WTC11 (cell line): ENCODE measurements around the gene MYOZ3. TPM values are rescaled to one million over a fixed set of nuclear protein-coding genes. Genes with fewer than 3 reads are reported as not detected.

Experiments used
- ATAC-seq: fragments of 200-7000 bp; cut with Tn5 transposase; 2 replicates; pipeline ENCODE4 v1.10.0; 2021; ENCODE audit warnings: mild to moderate bottlenecking, moderate library complexity
- Bru-seq: library from RNA; stranded (reverse); fragments of 400-500 nt; gene quantifications from one replicate; lab custom pipeline; 2021; lab: Mats Ljungman, UMichigan
- CTCF ChIA-PET: fragments of 300-600 bp; sonication (Branson Sonifier 250); formaldehyde crosslinking; loops from one replicate; lab custom pipeline; 2021; ENCODE audit warnings: antibody characterized with exemption; lab: Charles Lee
- POLR2A ChIA-PET: fragments of 350-600 bp; sonication (Branson Sonifier 250); formaldehyde crosslinking; loops from one replicate; lab custom pipeline; 2021; ENCODE audit warnings: antibody characterized with exemption; lab: Charles Lee
- DNase-seq: peaks from one replicate; pipeline ENCODE4 v3.0.0; 2021; ENCODE audit warnings: low spot score
- H3K27ac Mint-ChIP-seq: 2 replicates; pipeline ENCODE4 v1.8.0; 2021; ENCODE audit warnings: mixed read lengths
- H3K27me3 Mint-ChIP-seq: 2 replicates; pipeline ENCODE4 v1.8.0; 2021; ENCODE audit warnings: low read depth, mild to moderate bottlenecking, moderate library complexity, mixed read lengths
- H3K36me3 Mint-ChIP-seq: 2 replicates; pipeline ENCODE4 v1.8.0; 2021; ENCODE audit warnings: mixed read lengths
- H3K4me1 Mint-ChIP-seq: 2 replicates; pipeline ENCODE4 v1.8.0; 2022; ENCODE audit warnings: mixed read lengths
- H3K4me3 Mint-ChIP-seq: 2 replicates; pipeline ENCODE4 v1.8.0; 2021; ENCODE audit warnings: mild to moderate bottlenecking, moderate library complexity, mixed read lengths
- H3K9me3 Mint-ChIP-seq: 2 replicates; pipeline ENCODE4 v1.8.0; 2021; ENCODE audit warnings: mixed read lengths
- ATF1 ChIP-seq: sonication (generic); formaldehyde crosslinking; IDR thresholded peaks from 2 replicates; pipeline ENCODE4 v1.8.1; 2023; ENCODE audit warnings: mild to moderate bottlenecking, moderate library complexity, missing genetic modification reagents
- CREB1 ChIP-seq: sonication (generic); formaldehyde crosslinking; IDR thresholded peaks from 2 replicates; pipeline ENCODE4 v1.8.0; 2023; ENCODE audit warnings: mild to moderate bottlenecking, missing genetic modification reagents
- ELF4 ChIP-seq: sonication (generic); formaldehyde crosslinking; IDR thresholded peaks from 2 replicates; pipeline ENCODE4 v1.8.1; 2022; ENCODE audit warnings: low read depth, mild to moderate bottlenecking, moderate library complexity, missing genetic modification reagents
- EMX1 ChIP-seq: fragments of 250-450 bp; sonication (Bioruptor Pico); IDR thresholded peaks from 2 replicates; pipeline ENCODE4 v1.8.0; 2021; ENCODE audit warnings: mild to moderate bottlenecking
- GTF2I ChIP-seq: fragments of 250-450 bp; sonication (Bioruptor Pico); conservative IDR thresholded peaks from 2 replicates; pipeline ENCODE4 v1.4.0; 2021; ENCODE audit warnings: mild to moderate bottlenecking
- HMGA2 ChIP-seq: fragments of 250-450 bp; sonication (Bioruptor Pico); IDR thresholded peaks from 2 replicates; pipeline ENCODE4 v1.4.0; 2021; ENCODE audit warnings: mild to moderate bottlenecking, moderate library complexity
- MLX ChIP-seq: sonication (generic); formaldehyde crosslinking; IDR thresholded peaks from 2 replicates; pipeline ENCODE4 v1.8.1; 2023; ENCODE audit warnings: mild to moderate bottlenecking, missing genetic modification reagents, moderate library complexity
- MXD4 ChIP-seq: fragments of 250-450 bp; sonication (Bioruptor Pico); IDR thresholded peaks from 2 replicates; pipeline ENCODE4 v1.8.0; 2021; ENCODE audit warnings: mild to moderate bottlenecking, moderate library complexity, borderline replicate concordance
- NFE2L1 ChIP-seq: sonication (generic); formaldehyde crosslinking; IDR thresholded peaks from 2 replicates; pipeline ENCODE4 v1.8.1; 2023; ENCODE audit warnings: missing genetic modification reagents
- NFYB ChIP-seq: sonication (generic); formaldehyde crosslinking; conservative IDR thresholded peaks from 2 replicates; pipeline ENCODE4 v1.8.0; 2022; ENCODE audit warnings: low read depth, missing genetic modification reagents
- NR2C2 ChIP-seq: sonication (generic); formaldehyde crosslinking; IDR thresholded peaks from 2 replicates; pipeline ENCODE4 v1.8.0; 2022; ENCODE audit warnings: mild to moderate bottlenecking, missing genetic modification reagents
- OVOL2 ChIP-seq: fragments of 250-450 bp; sonication (Bioruptor Pico); IDR thresholded peaks from 2 replicates; pipeline ENCODE4 v1.9.0; 2021; ENCODE audit warnings: mild to moderate bottlenecking, borderline replicate concordance
- RORB ChIP-seq: fragments of 250-450 bp; sonication (Bioruptor Pico); IDR thresholded peaks from 2 replicates; pipeline ENCODE4 v1.9.0; 2021; ENCODE audit warnings: mild to moderate bottlenecking
- SMAD4 ChIP-seq: sonication (generic); formaldehyde crosslinking; IDR thresholded peaks from 2 replicates; pipeline ENCODE4 v1.8.0; 2022; ENCODE audit warnings: mild to moderate bottlenecking, missing genetic modification reagents
- SOX15 ChIP-seq: fragments of 250-450 bp; sonication (Bioruptor Pico); IDR thresholded peaks from 2 replicates; pipeline ENCODE4 v1.9.0; 2021; ENCODE audit warnings: mild to moderate bottlenecking
- TCF7 ChIP-seq: sonication (generic); formaldehyde crosslinking; IDR thresholded peaks from 2 replicates; pipeline ENCODE4 v1.8.0; 2022; ENCODE audit warnings: mild to moderate bottlenecking, low read depth, missing genetic modification reagents, moderate library complexity
- TEAD1 ChIP-seq: sonication (generic); formaldehyde crosslinking; IDR thresholded peaks from 2 replicates; pipeline ENCODE4 v1.8.0; 2022; ENCODE audit warnings: mild to moderate bottlenecking, missing genetic modification reagents
- ZNF138 ChIP-seq: sonication (generic); formaldehyde crosslinking; conservative IDR thresholded peaks from 2 replicates; pipeline ENCODE4 v1.8.1; 2022; ENCODE audit warnings: mild to moderate bottlenecking, moderate library complexity, missing genetic modification reagents
- ZNF396 ChIP-seq: fragments of 250-450 bp; sonication (Bioruptor Pico); IDR thresholded peaks from 2 replicates; pipeline ENCODE4 v1.8.0; 2021; ENCODE audit warnings: mild to moderate bottlenecking, moderate library complexity, borderline replicate concordance
- long read RNA-seq, 3 experiments: library from RNA in 1 of 3; library from capped mRNA in 1 of 3; library from polyadenylated mRNA in 1 of 3; unstranded in 2 of 3; stranded (forward) in 1 of 3; transcript quantifications; one replicate each; pipeline ENCODE4 v2.0.0, GENCODE V29; 2021
- total RNA-seq: library from RNA; stranded (reverse); gene quantifications from 3 replicates; pipeline ENCODE4 v1.2.3, GENCODE V29; 2021
- TF ChIP-seq, protein P1 (sequence below): sonication (generic); formaldehyde crosslinking; conservative IDR thresholded peaks from 2 replicates; pipeline ENCODE4 v1.8.1; 2022; ENCODE audit warnings: mild to moderate bottlenecking, missing genetic modification reagents
- TF ChIP-seq, protein P2 (sequence below): sonication (generic); formaldehyde crosslinking; IDR thresholded peaks from 2 replicates; pipeline ENCODE4 v1.8.1; 2022; ENCODE audit warnings: mild to moderate bottlenecking, moderate library complexity, missing genetic modification reagents
- TF ChIP-seq, protein P3 (sequence below): sonication (generic); formaldehyde crosslinking; IDR thresholded peaks from 2 replicates; pipeline ENCODE4 v1.8.0; 2022; ENCODE audit warnings: mild to moderate bottlenecking, missing genetic modification reagents

The MYOZ3 gene, protein sequence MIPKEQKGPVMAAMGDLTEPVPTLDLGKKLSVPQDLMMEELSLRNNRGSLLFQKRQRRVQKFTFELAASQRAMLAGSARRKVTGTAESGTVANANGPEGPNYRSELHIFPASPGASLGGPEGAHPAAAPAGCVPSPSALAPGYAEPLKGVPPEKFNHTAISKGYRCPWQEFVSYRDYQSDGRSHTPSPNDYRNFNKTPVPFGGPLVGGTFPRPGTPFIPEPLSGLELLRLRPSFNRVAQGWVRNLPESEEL
- total RNA-seq, result 11.6 to 14.5 TPM (median 13.7 TPM) in 3 replicates
- Bru-seq, nascent RNA, result percentile 58 among the genes with signal in this experiment
- long read RNA-seq, experiment 1, transcript MYOZ3-205 (2 exons, 605 nt), result minor isoform, 5 of 51 reads
- long read RNA-seq, experiment 1, transcript MYOZ3-206 (3 exons, 665 nt), result major isoform, 12 of 51 reads
- long read RNA-seq, experiment 1, transcript MYOZ3-202 (2 exons, 3,290 nt), result minor isoform, 6 of 51 reads
- long read RNA-seq, experiment 1, partial matches to known transcripts, result 18 of 51 reads
- long read RNA-seq, experiment 1, other reads (novel, unspliced or antisense), result 10 of 51 reads
- long read RNA-seq, experiment 2, partial matches to known transcripts, result 3 of 11 reads
- long read RNA-seq, experiment 2, other reads (novel, unspliced or antisense), result 5 of 11 reads
- long read RNA-seq, experiment 3, partial matches to known transcripts, result 3 of 22 reads
- long read RNA-seq, experiment 3, other reads (novel, unspliced or antisense), result 8 of 22 reads

DNA sequence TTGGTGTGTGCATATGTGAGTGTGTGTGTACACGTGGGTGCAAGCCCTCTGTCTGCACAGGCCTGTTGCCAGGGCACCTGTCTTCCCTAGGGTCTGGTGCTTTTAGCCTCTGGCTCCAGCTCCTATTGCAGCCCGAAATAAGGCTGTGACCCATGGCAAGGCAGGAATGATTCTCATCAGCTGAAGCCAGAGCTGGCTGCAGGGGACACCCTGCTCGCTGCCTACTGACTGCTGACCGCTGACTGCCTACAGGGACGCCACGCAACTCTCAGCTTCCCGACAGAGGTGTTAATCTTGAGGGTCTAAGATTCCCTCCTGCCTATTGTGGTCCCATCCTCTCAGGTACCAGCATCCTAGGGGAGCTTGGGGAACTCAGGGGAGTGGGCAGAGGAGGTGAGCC is at the start of gene MYOZ3:
TSS of gene MYOZ3 (plus strand) at position 166 of the 400 bp plus-strand sequence. CDS start 1,691 bp downstream, outside the sequence.
- POLR2A ChIA-PET, result interaction anchor here (0.8 to 1.0 kb wide), 3 partner anchors 10 to 118 kb away, joined by 3 read pairs; partner anchors contain the start of gene SMIM3
- Mint-ChIP-seq H3K9me3 (no peaks in the 10 kb centered on the region), H3K4me3 (no peak within 1 kb of the TSS)

GRCh38 chr5:150612405-150612804 is 48.6 kb upstream of the MYOZ3 start:
- no peaks in the 10 kb centered on the region for H3K36me3 Mint-ChIP-seq
- H3K27me3 Mint-ChIP-seq, result no peaks in the 10 kb centered on the region
- ChIA-PET POLR2A (interaction anchor here (1.1 kb wide), 1 partner anchor 60 kb away, joined by 3 read pairs; no protein-coding TSS in a partner anchor), CTCF (interaction anchor here (0.6 to 1.1 kb wide), 7 partner anchors 9 to 192 kb away, joined by 3 to 4 read pairs (median 4); no protein-coding TSS in a partner anchor)
- H3K27ac Mint-ChIP-seq, result no peak overlapping the region
- H3K9me3 Mint-ChIP-seq, result no peaks in the 10 kb centered on the region
- DNase-seq, result no peak
- TF ChIP-seq CREB1 (CRISPR knock-in tag) (no peak), MLX (no peak), TCF7 (CRISPR knock-in tag) (no peak), RORB (CRISPR knock-in tag) (no peak), SMAD4 (CRISPR knock-in tag) (no peak), NFYB (CRISPR knock-in tag) (no peak), NFE2L1 (no peak), MXD4 (CRISPR knock-in tag) (no peak), ELF4 (no peak), ZNF396 (CRISPR knock-in tag) (no peak), EMX1 (CRISPR knock-in tag) (no peak), SOX15 (CRISPR knock-in tag) (no peak), OVOL2 (CRISPR knock-in tag) (no peak), HMGA2 (no peak)
- TF ChIP-seq, protein P1, sequence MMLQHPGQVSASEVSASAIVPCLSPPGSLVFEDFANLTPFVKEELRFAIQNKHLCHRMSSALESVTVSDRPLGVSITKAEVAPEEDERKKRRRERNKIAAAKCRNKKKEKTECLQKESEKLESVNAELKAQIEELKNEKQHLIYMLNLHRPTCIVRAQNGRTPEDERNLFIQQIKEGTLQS (CRISPR knock-in tag), result no peak
- TF ChIP-seq, protein P2, sequence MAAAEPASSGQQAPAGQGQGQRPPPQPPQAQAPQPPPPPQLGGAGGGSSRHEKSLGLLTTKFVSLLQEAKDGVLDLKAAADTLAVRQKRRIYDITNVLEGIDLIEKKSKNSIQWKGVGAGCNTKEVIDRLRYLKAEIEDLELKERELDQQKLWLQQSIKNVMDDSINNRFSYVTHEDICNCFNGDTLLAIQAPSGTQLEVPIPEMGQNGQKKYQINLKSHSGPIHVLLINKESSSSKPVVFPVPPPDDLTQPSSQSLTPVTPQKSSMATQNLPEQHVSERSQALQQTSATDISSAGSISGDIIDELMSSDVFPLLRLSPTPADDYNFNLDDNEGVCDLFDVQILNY (CRISPR knock-in tag), result no peak
- TF ChIP-seq, protein P3, sequence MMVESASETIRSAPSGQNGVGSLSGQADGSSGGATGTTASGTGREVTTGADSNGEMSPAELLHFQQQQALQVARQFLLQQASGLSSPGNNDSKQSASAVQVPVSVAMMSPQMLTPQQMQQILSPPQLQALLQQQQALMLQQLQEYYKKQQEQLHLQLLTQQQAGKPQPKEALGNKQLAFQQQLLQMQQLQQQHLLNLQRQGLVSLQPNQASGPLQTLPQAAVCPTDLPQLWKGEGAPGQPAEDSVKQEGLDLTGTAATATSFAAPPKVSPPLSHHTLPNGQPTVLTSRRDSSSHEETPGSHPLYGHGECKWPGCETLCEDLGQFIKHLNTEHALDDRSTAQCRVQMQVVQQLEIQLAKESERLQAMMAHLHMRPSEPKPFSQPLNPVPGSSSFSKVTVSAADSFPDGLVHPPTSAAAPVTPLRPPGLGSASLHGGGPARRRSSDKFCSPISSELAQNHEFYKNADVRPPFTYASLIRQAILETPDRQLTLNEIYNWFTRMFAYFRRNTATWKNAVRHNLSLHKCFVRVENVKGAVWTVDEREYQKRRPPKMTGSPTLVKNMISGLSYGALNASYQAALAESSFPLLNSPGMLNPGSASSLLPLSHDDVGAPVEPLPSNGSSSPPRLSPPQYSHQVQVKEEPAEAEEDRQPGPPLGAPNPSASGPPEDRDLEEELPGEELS, result no peak
- TF ChIP-seq, all 79 proteins: peak for 0
- no peak for ATAC-seq
- Mint-ChIP-seq H3K4me3 (no peak overlapping the region), H3K4me1 (peaks cover 12% of the 10 kb centered on the region)

More for the DNA sequence above, at the start of gene MYOZ3:
- H3K27me3 Mint-ChIP-seq, result peaks cover 12% of the 10 kb centered on the region
- H3K36me3 Mint-ChIP-seq, result no peaks in the 10 kb centered on the region
- DNase-seq (no peak), ATAC-seq (no peak)
- peaks cover 24% of the 10 kb centered on the region for H3K4me1 Mint-ChIP-seq
- TF ChIP-seq TEAD1, result no peak
- TF ChIP-seq ATF1 (CRISPR knock-in tag), result no peak
- TF ChIP-seq, protein P1 (CRISPR knock-in tag), result no peak
- no peak for TF ChIP-seq ZNF138
- no peak for TF ChIP-seq GTF2I (CRISPR knock-in tag)
- TF ChIP-seq NR2C2, result no peak
- CTCF ChIA-PET, result interaction anchor here (0.8 to 2.4 kb wide), 10 partner anchors 8 to 202 kb away, joined by 3 to 16 read pairs (median 5); partner anchors contain the start of genes RBM22 and SMIM3
- 0 out of 2 replicates have a peak within 1 kb of the TSS, but pooled peaks have one; percentile 62 for H3K27ac Mint-ChIP-seq
